Measurements from ENCODE around the gene PTPN18. TPM values are rescaled to one million over a fixed set of nuclear protein-coding genes. Genes with fewer than 3 reads are reported as not detected.

The PTPN18 gene
- polyA plus RNA-seq, 2 of the 4 experiments (the other 2 are of a cell fraction) = 19.6 to 20.4 TPM

DNA sequence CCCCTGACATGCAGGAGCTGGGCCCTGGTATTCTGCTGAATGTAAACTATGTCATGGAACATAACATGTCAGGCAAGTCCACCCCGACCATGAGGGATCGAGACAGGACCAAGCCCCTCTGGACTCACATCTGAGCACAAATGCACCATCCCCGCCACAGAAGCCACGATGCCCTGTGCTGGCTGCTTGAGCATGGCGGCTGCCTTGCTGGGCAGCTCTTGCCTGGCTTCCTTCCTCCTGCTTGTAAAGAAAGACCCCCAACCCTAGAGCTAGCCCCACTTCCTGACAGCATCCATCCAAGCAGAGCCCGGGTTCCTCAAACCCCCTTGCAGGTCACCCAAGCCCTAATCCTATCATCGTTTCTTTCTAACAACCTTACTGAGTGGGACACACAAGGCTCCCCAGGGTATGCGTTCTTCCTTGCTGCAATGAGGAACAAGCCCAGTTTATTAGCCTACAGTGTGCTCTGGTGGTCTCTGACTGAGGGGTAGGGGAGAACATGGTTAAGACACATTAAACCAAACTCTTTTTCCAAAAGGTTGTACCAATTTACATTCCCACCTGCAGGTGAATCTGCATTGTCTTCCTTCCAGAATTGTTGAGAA lies 26.6 kb downstream of the PTPN18 start:
- TF ChIP-seq EHMT2 (IDR thresholded peaks at IDR 0.05; ENCODE audit: low read depth) = no peak
- no peak for TF ChIP-seq GATA3 (IDR thresholded peaks at IDR 0.05; ENCODE audit: borderline replicate concordance)
- no peak for TF ChIP-seq RCOR1 (IDR thresholded peaks at IDR 0.05; ENCODE audit: low read depth, low read length)
- ChIA-PET CTCF (interaction anchor here (4.8 kb wide), 1 partner anchor 9 kb away, joined by 25 read pairs; no protein-coding TSS in a partner anchor), POLR2A (no interaction called here)
- DNase-seq (ENCODE audit: low read depth in 1 of 2, low spot score in 1 of 2) = no peak
- ATAC-seq = no peak
- Histone ChIP-seq H3K4me3 (no peak overlapping the region), H3K4me1 (no peaks in the 10 kb centered on the region), H3K9me3 (no peaks in the 10 kb centered on the region), H3K4me2 (no peak overlapping the region), H3K27ac (no peak overlapping the region)
- FAIRE-seq = no peak
- WGBS (ENCODE audit: missing lambda C conversion rate) = 88% methylated on average over 5 of the region's 8 CpGs

DNA sequence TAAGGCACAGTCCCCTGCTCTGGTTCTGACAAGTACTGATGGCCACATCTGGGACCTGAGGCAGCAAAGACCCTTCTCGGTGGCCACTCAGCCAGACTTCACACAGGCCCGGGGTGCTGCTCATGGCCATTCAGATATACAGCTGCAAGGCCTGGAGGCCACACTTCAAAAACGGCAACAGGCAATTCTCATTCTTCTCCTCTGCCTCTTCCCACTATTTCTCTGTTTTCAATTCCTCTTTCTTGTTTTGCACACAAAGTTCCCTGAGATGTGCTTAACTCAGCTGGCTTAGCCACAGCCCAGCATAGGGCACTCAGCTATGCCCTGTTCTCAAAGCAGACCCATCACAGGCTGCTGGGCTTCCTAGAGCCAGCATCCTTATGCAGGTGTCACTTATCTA lies 29.9 kb downstream of the PTPN18 start:
- no peaks in the 10 kb centered on the region for H3K9me3 ChIP-seq
- no peak for FAIRE-seq
- POLR2A ChIA-PET = no interaction called here

DNA sequence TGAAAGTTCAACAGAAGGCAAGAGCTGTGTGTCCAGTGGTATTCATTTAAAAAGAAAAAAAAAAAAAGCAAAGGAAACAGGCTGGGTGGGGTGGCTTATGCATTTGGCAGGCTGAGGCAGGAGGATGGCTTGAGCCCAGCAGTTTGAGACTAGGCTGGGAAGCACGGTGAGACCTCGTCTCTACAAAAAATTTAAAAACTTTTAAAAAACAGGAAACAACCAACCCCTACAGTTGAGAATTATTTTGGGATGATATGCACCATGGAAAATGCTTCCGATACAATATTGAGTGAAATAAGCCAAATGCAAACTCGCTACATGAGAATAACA lies 31.2 kb downstream of the PTPN18 start:
- H3K4me2 ChIP-seq = no peak overlapping the region
- POLR2A ChIA-PET = no interaction called here
- WGBS (ENCODE audit: missing lambda C conversion rate) = 88% methylated on average over 4 of the region's 4 CpGs
- CTCF ChIA-PET = interaction anchor here (4.9 kb wide), 1 partner anchor 14 kb away, joined by 35 read pairs; no protein-coding TSS in a partner anchor
- DNase-seq (ENCODE audit: low read depth in 1 of 2, low spot score in 1 of 2) = no peak
- no peak for FAIRE-seq
- no peak for TF ChIP-seq NFE2L2 (conservative IDR thresholded peaks at IDR 0.05; ENCODE audit: low read length)
- TF ChIP-seq, protein P1, sequence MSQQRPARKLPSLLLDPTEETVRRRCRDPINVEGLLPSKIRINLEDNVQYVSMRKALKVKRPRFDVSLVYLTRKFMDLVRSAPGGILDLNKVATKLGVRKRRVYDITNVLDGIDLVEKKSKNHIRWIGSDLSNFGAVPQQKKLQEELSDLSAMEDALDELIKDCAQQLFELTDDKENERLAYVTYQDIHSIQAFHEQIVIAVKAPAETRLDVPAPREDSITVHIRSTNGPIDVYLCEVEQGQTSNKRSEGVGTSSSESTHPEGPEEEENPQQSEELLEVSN (IDR thresholded peaks at IDR 0.05; ENCODE audit: borderline replicate concordance, low read depth) = no peak
- ATAC-seq = no peak
- H3K4me1 ChIP-seq = peaks cover 6% of the 10 kb centered on the region
- H3K4me3 ChIP-seq = no peak overlapping the region
- no peak overlapping the region for H3K27ac ChIP-seq
- H3K9me3 ChIP-seq = no peaks in the 10 kb centered on the region

More for the DNA sequence above, 29.9 kb downstream of the PTPN18 start:
- TF ChIP-seq RNF2 (IDR thresholded peaks at IDR 0.05; ENCODE audit: borderline replicate concordance, low read depth) (no peak), KDM1A (IDR thresholded peaks at IDR 0.05; ENCODE audit: low read depth) (no peak), CEBPB (IDR thresholded peaks at IDR 0.05) (no peak), ZC3H11A (IDR thresholded peaks at IDR 0.05) (no peak), RCOR1 (IDR thresholded peaks at IDR 0.05; ENCODE audit: low read depth, low read length) (no peak), HEYL (CRISPR knock-in tag; IDR thresholded peaks at IDR 0.05) (no peak), NR3C1 (IDR thresholded peaks at IDR 0.05) (no peak), PBX3 (IDR thresholded peaks at IDR 0.05) (no peak), ZNF302 (CRISPR knock-in tag; IDR thresholded peaks at IDR 0.05) (no peak), EP300 (IDR thresholded peaks at IDR 0.05) (no peak), FOXS1 (CRISPR knock-in tag; IDR thresholded peaks at IDR 0.05) (no peak), MAFK (IDR thresholded peaks at IDR 0.05; ENCODE audit: partially characterized antibody) (no peak), TFCP2L1 (CRISPR knock-in tag; IDR thresholded peaks at IDR 0.05) (no peak), POLR2AphosphoS2 (conservative IDR thresholded peaks at IDR 0.05; ENCODE audit: low read length) (no peak), EHF (CRISPR knock-in tag; IDR thresholded peaks at IDR 0.05) (no peak)
- TF ChIP-seq, protein P2, sequence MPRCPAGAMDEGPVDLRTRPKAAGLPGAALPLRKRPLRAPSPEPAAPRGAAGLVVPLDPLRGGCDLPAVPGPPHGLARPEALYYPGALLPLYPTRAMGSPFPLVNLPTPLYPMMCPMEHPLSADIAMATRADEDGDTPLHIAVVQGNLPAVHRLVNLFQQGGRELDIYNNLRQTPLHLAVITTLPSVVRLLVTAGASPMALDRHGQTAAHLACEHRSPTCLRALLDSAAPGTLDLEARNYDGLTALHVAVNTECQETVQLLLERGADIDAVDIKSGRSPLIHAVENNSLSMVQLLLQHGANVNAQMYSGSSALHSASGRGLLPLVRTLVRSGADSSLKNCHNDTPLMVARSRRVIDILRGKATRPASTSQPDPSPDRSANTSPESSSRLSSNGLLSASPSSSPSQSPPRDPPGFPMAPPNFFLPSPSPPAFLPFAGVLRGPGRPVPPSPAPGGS (IDR thresholded peaks at IDR 0.05) = no peak
- TF ChIP-seq, protein P3, sequence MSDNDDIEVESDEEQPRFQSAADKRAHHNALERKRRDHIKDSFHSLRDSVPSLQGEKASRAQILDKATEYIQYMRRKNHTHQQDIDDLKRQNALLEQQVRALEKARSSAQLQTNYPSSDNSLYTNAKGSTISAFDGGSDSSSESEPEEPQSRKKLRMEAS (IDR thresholded peaks at IDR 0.05) = no peak
- H3K4me2 ChIP-seq = no peak overlapping the region
- no peak for ATAC-seq
- WGBS (ENCODE audit: missing lambda C conversion rate) = 93% methylated on average over 3 of the region's 3 CpGs
- CTCF ChIA-PET = interaction anchor here (4.8 to 4.9 kb wide), 2 partner anchors 12 kb away, joined by 25 to 35 read pairs; no protein-coding TSS in a partner anchor
- H3K4me3 ChIP-seq = no peak overlapping the region
- DNase-seq (ENCODE audit: low read depth in 1 of 2, low spot score in 1 of 2) = no peak
- peaks cover 3% of the 10 kb centered on the region; the same call in 2 of the 3 replicates for H3K4me1 ChIP-seq
- H3K27ac ChIP-seq = no peak overlapping the region

Measured in A549 (cell line).